ENCODE measurements around the gene CDK14.

CDK14 gene

DNA sequence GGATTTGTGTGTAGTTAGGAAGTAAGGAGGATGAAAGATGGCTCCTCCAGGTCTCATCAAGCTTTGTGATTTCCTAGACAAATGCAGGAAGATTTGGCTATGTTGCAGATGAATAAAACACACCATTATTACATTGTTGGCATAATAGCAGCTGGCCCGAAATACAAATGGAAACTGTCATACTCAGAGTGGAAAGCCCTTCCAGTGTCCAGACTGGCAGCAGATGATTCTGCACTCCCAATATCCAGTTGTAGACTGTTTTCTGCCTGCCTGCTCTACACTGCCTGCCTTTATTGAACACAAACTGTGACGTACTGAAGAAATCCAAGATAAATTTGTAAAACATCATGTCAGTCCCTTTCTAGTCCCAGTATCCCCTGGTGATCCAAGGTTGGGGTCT, 568.4 kb downstream of the CDK14 start:
- no peak overlapping the region for H3K4me3 ChIP-seq (replicated peaks; ENCODE audit: insufficient read depth, low read length)
- TF ChIP-seq SPI1 (IDR thresholded peaks at IDR 0.05; ENCODE audit: borderline replicate concordance, low read depth) (no peak), REST (IDR thresholded peaks at IDR 0.05; ENCODE audit: insufficient replicate concordance, low read depth) (no peak), POLR2AphosphoS5 (IDR thresholded peaks at IDR 0.05; ENCODE audit: low read depth) (no peak), GABPA (IDR thresholded peaks at IDR 0.05; ENCODE audit: low read depth) (no peak)
- TF ChIP-seq, protein P1, sequence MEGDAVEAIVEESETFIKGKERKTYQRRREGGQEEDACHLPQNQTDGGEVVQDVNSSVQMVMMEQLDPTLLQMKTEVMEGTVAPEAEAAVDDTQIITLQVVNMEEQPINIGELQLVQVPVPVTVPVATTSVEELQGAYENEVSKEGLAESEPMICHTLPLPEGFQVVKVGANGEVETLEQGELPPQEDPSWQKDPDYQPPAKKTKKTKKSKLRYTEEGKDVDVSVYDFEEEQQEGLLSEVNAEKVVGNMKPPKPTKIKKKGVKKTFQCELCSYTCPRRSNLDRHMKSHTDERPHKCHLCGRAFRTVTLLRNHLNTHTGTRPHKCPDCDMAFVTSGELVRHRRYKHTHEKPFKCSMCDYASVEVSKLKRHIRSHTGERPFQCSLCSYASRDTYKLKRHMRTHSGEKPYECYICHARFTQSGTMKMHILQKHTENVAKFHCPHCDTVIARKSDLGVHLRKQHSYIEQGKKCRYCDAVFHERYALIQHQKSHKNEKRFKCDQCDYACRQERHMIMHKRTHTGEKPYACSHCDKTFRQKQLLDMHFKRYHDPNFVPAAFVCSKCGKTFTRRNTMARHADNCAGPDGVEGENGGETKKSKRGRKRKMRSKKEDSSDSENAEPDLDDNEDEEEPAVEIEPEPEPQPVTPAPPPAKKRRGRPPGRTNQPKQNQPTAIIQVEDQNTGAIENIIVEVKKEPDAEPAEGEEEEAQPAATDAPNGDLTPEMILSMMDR (IDR thresholded peaks at IDR 0.05; ENCODE audit: insufficient read depth, low read length): no peak
- no peak for DNase-seq (ENCODE audit: low read depth in 1 of 2, low spot score in 1 of 2)
- no peaks in the 10 kb centered on the region for H3K27me3 ChIP-seq (ENCODE audit: insufficient read depth, poor library complexity, severe bottlenecking)
- H3K27ac ChIP-seq (replicated peaks): no peak overlapping the region

- H3K27me3 ChIP-seq (ENCODE audit: insufficient read depth, poor library complexity, severe bottlenecking): no peaks in the 10 kb centered on the region
- TF ChIP-seq SPI1 (IDR thresholded peaks at IDR 0.05; ENCODE audit: borderline replicate concordance, low read depth) (no peak), REST (IDR thresholded peaks at IDR 0.05; ENCODE audit: insufficient replicate concordance, low read depth) (no peak), GABPA (IDR thresholded peaks at IDR 0.05; ENCODE audit: low read depth) (no peak), POLR2AphosphoS5 (IDR thresholded peaks at IDR 0.05; ENCODE audit: low read depth) (no peak)
- TF ChIP-seq, protein P1 (IDR thresholded peaks at IDR 0.05; ENCODE audit: insufficient read depth, low read length): no peak
- DNase-seq (ENCODE audit: low read depth in 1 of 2, low spot score in 1 of 2): peak; percentile 29 to 45
- no peak overlapping the region for H3K27ac ChIP-seq (replicated peaks)
- H3K4me3 ChIP-seq (replicated peaks; ENCODE audit: insufficient read depth, low read length): no peak overlapping the region
These were observed 569.1 kb downstream of the CDK14 start for GRCh38 chr7:91165006-91165845.

- no peak for DNase-seq (ENCODE audit: low read depth in 1 of 2, low spot score in 1 of 2)
- no peak for TF ChIP-seq POLR2AphosphoS5 (IDR thresholded peaks at IDR 0.05; ENCODE audit: low read depth)
- no peak for TF ChIP-seq GABPA (IDR thresholded peaks at IDR 0.05; ENCODE audit: low read depth)
- TF ChIP-seq, protein P1 (IDR thresholded peaks at IDR 0.05; ENCODE audit: insufficient read depth, low read length): no peak
- no peak for TF ChIP-seq SPI1 (IDR thresholded peaks at IDR 0.05; ENCODE audit: borderline replicate concordance, low read depth)
- TF ChIP-seq REST (IDR thresholded peaks at IDR 0.05; ENCODE audit: insufficient replicate concordance, low read depth): no peak
- H3K27ac ChIP-seq (replicated peaks): no peak overlapping the region
- no peak overlapping the region for H3K4me3 ChIP-seq (replicated peaks; ENCODE audit: insufficient read depth, low read length)
- H3K27me3 ChIP-seq (ENCODE audit: insufficient read depth, poor library complexity, severe bottlenecking): no peaks in the 10 kb centered on the region
These were observed 569.7 kb downstream of the CDK14 start for GRCh38 chr7:91165846-91166230.
